HepG2 (cell line): ENCODE measurements around the gene MNT. TPM values are rescaled to one million over a fixed set of nuclear protein-coding genes. Genes with fewer than 3 reads are reported as not detected.

ENCODE experiments used
- EHMT2 ChIP-seq: fragments of 200-600 bp; sonication (generic); IDR thresholded peaks from 2 replicates; pipeline ENCODE4 v1.7.0; 2017; ENCODE audit warnings: antibody characterized with exemption, low read depth, low read length, borderline replicate concordance
- ELF3 ChIP-seq: IDR thresholded peaks from 2 replicates; pipeline ENCODE4 v1.6.1; 2016; ENCODE audit warnings: missing genetic modification reagents, missing compliant biosample characterization
- FOXA1 ChIP-seq, 2 experiments: fragments of 450-650 bp in 1 of 2; sonication (generic) in 1 of 2; formaldehyde crosslinking in 1 of 2; IDR thresholded peaks; 2 replicates each; pipeline versions ENCODE4 v1.4.0 to v1.6.1; 2016 to 2020; ENCODE audit warnings: missing genetic modification reagents in 1 of 2
- HNRNPUL1 ChIP-seq: fragments of 200-400 bp; formaldehyde crosslinking; IDR thresholded peaks from 2 replicates; pipeline ENCODE4 v1.6.1; 2017; ENCODE audit warnings: low read depth, mild to moderate bottlenecking, low read length, moderate library complexity
- ISL2 ChIP-seq: sonication (generic); formaldehyde crosslinking; IDR thresholded peaks from 2 replicates; pipeline ENCODE4 v1.5.0; 2020; ENCODE audit warnings: missing genetic modification reagents
- KDM4B ChIP-seq: sonication (generic); formaldehyde crosslinking; IDR thresholded peaks from 2 replicates; pipeline ENCODE4 v1.4.0; 2020; ENCODE audit warnings: missing genetic modification reagents
- NBN ChIP-seq: fragments of 450-650 bp; conservative IDR thresholded peaks from 2 replicates; pipeline ENCODE4 v1.6.1; 2017
- PBX3 ChIP-seq: sonication (generic); formaldehyde crosslinking; IDR thresholded peaks from 2 replicates; pipeline ENCODE4 v1.8.1; 2023; ENCODE audit warnings: missing genetic modification reagents, inconsistent platforms, borderline replicate concordance
- PLSCR1 ChIP-seq: sonication (generic); formaldehyde crosslinking; IDR thresholded peaks from 2 replicates; pipeline ENCODE4 v1.5.0; 2020; ENCODE audit warnings: missing genetic modification reagents, mild to moderate bottlenecking, borderline replicate concordance
- POLR2AphosphoS2 ChIP-seq: IDR thresholded peaks from 2 replicates; pipeline ENCODE4 v1.6.1; 2011; ENCODE audit warnings: low read depth, low read length, improper control_type of control experiment
- REXO4 ChIP-seq: sonication (generic); formaldehyde crosslinking; IDR thresholded peaks from 2 replicates; pipeline ENCODE4 v1.8.0; 2022; ENCODE audit warnings: missing genetic modification reagents, mild to moderate bottlenecking, borderline replicate concordance
- RFX3 ChIP-seq: IDR thresholded peaks from 2 replicates; pipeline ENCODE4 v1.6.1; 2016; ENCODE audit warnings: missing biosample characterization, missing genetic modification reagents
- TRAFD1 ChIP-seq: sonication (generic); formaldehyde crosslinking; IDR thresholded peaks from 2 replicates; pipeline ENCODE4 v1.5.1; 2020; ENCODE audit warnings: missing genetic modification reagents, mild to moderate bottlenecking, borderline replicate concordance
- ZBED4 ChIP-seq: sonication (generic); formaldehyde crosslinking; IDR thresholded peaks from 2 replicates; pipeline ENCODE4 v1.4.0; 2020; ENCODE audit warnings: missing genetic modification reagents, borderline replicate concordance
- ZBTB44 ChIP-seq: sonication (generic); formaldehyde crosslinking; IDR thresholded peaks from 2 replicates; pipeline ENCODE4 v1.4.0; 2020; ENCODE audit warnings: missing genetic modification reagents
- ZMYM3 ChIP-seq: sonication (generic); formaldehyde crosslinking; IDR thresholded peaks from 2 replicates; pipeline ENCODE4 v1.5.1; 2020; ENCODE audit warnings: mild to moderate bottlenecking, missing genetic modification reagents
- ZMYM4 ChIP-seq: sonication (generic); formaldehyde crosslinking; IDR thresholded peaks from 2 replicates; pipeline ENCODE4 v1.8.1; 2023; ENCODE audit warnings: mild to moderate bottlenecking, missing genetic modification reagents
- ZNF12 ChIP-seq: sonication (generic); formaldehyde crosslinking; IDR thresholded peaks from 2 replicates; pipeline ENCODE4 v1.5.0; 2020; ENCODE audit warnings: missing genetic modification reagents
- ZNF414 ChIP-seq: sonication (generic); formaldehyde crosslinking; IDR thresholded peaks from 2 replicates; pipeline ENCODE4 v1.5.0; 2020; ENCODE audit warnings: missing genetic modification reagents
- polyA plus RNA-seq, 8 experiments: library from polyadenylated mRNA; depleted of rRNA in 3 of 8; stranded (reverse) in 7 of 8; unstranded in 1 of 8; fragments of >200 nt; fragmentation: Illumina TruSeq in 4 of 8; extraction: Trizol in 4 of 8; gene quantifications; 2 replicates each; pipeline versions ENCODE4 v1.2.1 to v1.2.3, GENCODE V29; 2011 to 2016; ENCODE audit warnings: low read depth in 4 of 8, missing spikeins in 1 of 8, mixed read lengths in 1 of 8; ENCODE audit not compliant: insufficient read depth in 1 of 8
- total RNA-seq, 5 experiments: library from RNA; depleted of rRNA; stranded (reverse); fragments of >200 nt; fragmentation: Illumina TruSeq; extraction: Trizol; gene quantifications; 2 replicates each; pipeline ENCODE4 v1.2.3, GENCODE V29; 2016; ENCODE audit warnings: low read depth in 1 of 5

The MNT gene
- total and polyA plus RNA-seq, 2 of the 13 experiments (the other 11 are each of a cell fraction or from before 2014, with no cell fraction given), result 2.1 to 3.5 TPM

GRCh38 chr17:2401426-2402221 lies 764 bp upstream of the MNT start (continued):
- TF ChIP-seq KDM4B (CRISPR knock-in tag), result peak; percentile 64; the same call in 1 of the 2 replicates
- TF ChIP-seq EHMT2, result no peak
- TF ChIP-seq FOXA1 (IDR thresholded peaks at IDR 0.05), result no peak
- TF ChIP-seq FOXA1 (CRISPR knock-in tag; IDR thresholded peaks at IDR 0.05), result peak; percentile 56
- no peak for TF ChIP-seq ZNF12
- no peak for TF ChIP-seq ZBTB44
- TF ChIP-seq HNRNPUL1, result no peak
- no peak for TF ChIP-seq REXO4 (CRISPR knock-in tag)
- TF ChIP-seq ZNF414 (CRISPR knock-in tag), result 0 out of 2 replicates have a peak, but pooled peaks have one; percentile 26
- TF ChIP-seq TRAFD1, result no peak
- no peak for TF ChIP-seq PLSCR1
- TF ChIP-seq ZMYM3 (CRISPR knock-in tag), result peak; percentile 49; the same call in 1 of the 2 replicates
- TF ChIP-seq NBN, result no peak
- no peak; the same call in 1 of the 2 replicates for TF ChIP-seq ZMYM4 (CRISPR knock-in tag)
- TF ChIP-seq POLR2AphosphoS2, result no peak
- peak; percentile 11; the same call in 1 of the 2 replicates for TF ChIP-seq ZBED4
- TF ChIP-seq ELF3, result no peak
- no peak for TF ChIP-seq PBX3
- peak; percentile 48; the same call in 1 of the 2 replicates for TF ChIP-seq ISL2
- TF ChIP-seq RFX3 (CRISPR knock-in tag), result no peak
